Measurements from ENCODE around the gene NIF3L1. TPM values are rescaled to one million over a fixed set of nuclear protein-coding genes. Genes with fewer than 3 reads are reported as not detected.

NIF3L1 gene
- total and polyA plus RNA-seq, 2 of the 13 experiments (the other 11 are each of a cell fraction or from before 2014, with no cell fraction given) = 67.9 to 75.2 TPM

GRCh38 chr2:200888704-200889625, at the start of gene NIF3L1, which contains the start of gene PPIL3 (continued):
- TF ChIP-seq ZNF609 (CRISPR knock-in tag; IDR thresholded peaks at IDR 0.05; ENCODE audit: borderline replicate concordance) = no peak; the same call in 1 of the 2 replicates
- TF ChIP-seq ZBTB3 (CRISPR knock-in tag; IDR thresholded peaks at IDR 0.05; ENCODE audit: borderline replicate concordance, low read depth) = no peak; the same call in 1 of the 2 replicates
- TF ChIP-seq ELK4 (CRISPR knock-in tag; IDR thresholded peaks at IDR 0.05; ENCODE audit: borderline replicate concordance) = no peak; the same call in 1 of the 2 replicates
- no peak for TF ChIP-seq GPN1 (CRISPR knock-in tag; IDR thresholded peaks at IDR 0.05; ENCODE audit: borderline replicate concordance)
- TF ChIP-seq ZFX (CRISPR knock-in tag; IDR thresholded peaks at IDR 0.05; ENCODE audit: low read depth) = peak; percentile 80; the same call in 1 of the 2 replicates
- TF ChIP-seq ZNF629 (CRISPR knock-in tag; conservative IDR thresholded peaks at IDR 0.05) = peak; percentile 33
- TF ChIP-seq BRCA1 (CRISPR knock-in tag; IDR thresholded peaks at IDR 0.05) = peak; percentile 91; the same call in 1 of the 2 replicates
- TF ChIP-seq KLF9 (CRISPR knock-in tag; IDR thresholded peaks at IDR 0.05; ENCODE audit: low read depth) = no peak; the same call in 1 of the 2 replicates
- TF ChIP-seq TFDP2 (CRISPR knock-in tag; IDR thresholded peaks at IDR 0.05) = peak; percentile 98
- TF ChIP-seq PBX2 (CRISPR knock-in tag; IDR thresholded peaks at IDR 0.05) = 0 out of 2 replicates have a peak, but pooled peaks have one; percentile 11
- peak; percentile 26; the same call in 1 of the 2 replicates for TF ChIP-seq KDM6A (CRISPR knock-in tag; IDR thresholded peaks at IDR 0.05; ENCODE audit: low read depth)
- TF ChIP-seq SP5 (CRISPR knock-in tag; IDR thresholded peaks at IDR 0.05; ENCODE audit: borderline replicate concordance, low read depth) = no peak; the same call in 1 of the 2 replicates
- TF ChIP-seq AKAP8 (CRISPR knock-in tag; IDR thresholded peaks at IDR 0.05) = no peak
- no peak for TF ChIP-seq RARG (CRISPR knock-in tag; IDR thresholded peaks at IDR 0.05; ENCODE audit: low read depth)
- no peak for TF ChIP-seq ZNF775 (CRISPR knock-in tag; IDR thresholded peaks at IDR 0.05; ENCODE audit: borderline replicate concordance)
- no peak for TF ChIP-seq ZNF747 (CRISPR knock-in tag; IDR thresholded peaks at IDR 0.05; ENCODE audit: borderline replicate concordance)
- no peak for TF ChIP-seq KLF13 (CRISPR knock-in tag; IDR thresholded peaks at IDR 0.05)
- TF ChIP-seq IRF9 (CRISPR knock-in tag; IDR thresholded peaks at IDR 0.05; ENCODE audit: borderline replicate concordance) = peak; percentile 18; the same call in 1 of the 2 replicates
- TF ChIP-seq RARA (CRISPR knock-in tag; IDR thresholded peaks at IDR 0.05) = peak; percentile 7; the same call in 1 of the 2 replicates
